ENCODE data around the gene ACBD4. TPM values are rescaled to one million over a fixed set of nuclear protein-coding genes. Genes with fewer than 3 reads are reported as not detected.

The ACBD4 gene
- total and polyA plus RNA-seq, 7 donors: 13.2 to 36.5 (median 21.2) TPM

GRCh38 chr17:45147581-45148182, 12.2 kb downstream of the ACBD4 start:
- no peaks in the 10 kb centered on the region for H3K9me3 ChIP-seq
- TF ChIP-seq POLR2AphosphoS5 (IDR thresholded peaks at IDR 0.05) (peak; percentile 75 to 86 (median 83)), EP300 (IDR thresholded peaks at IDR 0.05) (peak in 1 of 4 donors; percentile 63), POLR2A (IDR thresholded peaks at IDR 0.05) (peak in 1 of 2 donors; percentile 28)
- TF ChIP-seq, protein P1, sequence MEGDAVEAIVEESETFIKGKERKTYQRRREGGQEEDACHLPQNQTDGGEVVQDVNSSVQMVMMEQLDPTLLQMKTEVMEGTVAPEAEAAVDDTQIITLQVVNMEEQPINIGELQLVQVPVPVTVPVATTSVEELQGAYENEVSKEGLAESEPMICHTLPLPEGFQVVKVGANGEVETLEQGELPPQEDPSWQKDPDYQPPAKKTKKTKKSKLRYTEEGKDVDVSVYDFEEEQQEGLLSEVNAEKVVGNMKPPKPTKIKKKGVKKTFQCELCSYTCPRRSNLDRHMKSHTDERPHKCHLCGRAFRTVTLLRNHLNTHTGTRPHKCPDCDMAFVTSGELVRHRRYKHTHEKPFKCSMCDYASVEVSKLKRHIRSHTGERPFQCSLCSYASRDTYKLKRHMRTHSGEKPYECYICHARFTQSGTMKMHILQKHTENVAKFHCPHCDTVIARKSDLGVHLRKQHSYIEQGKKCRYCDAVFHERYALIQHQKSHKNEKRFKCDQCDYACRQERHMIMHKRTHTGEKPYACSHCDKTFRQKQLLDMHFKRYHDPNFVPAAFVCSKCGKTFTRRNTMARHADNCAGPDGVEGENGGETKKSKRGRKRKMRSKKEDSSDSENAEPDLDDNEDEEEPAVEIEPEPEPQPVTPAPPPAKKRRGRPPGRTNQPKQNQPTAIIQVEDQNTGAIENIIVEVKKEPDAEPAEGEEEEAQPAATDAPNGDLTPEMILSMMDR (IDR thresholded peaks at IDR 0.05): no peak
- peak overlapping the region; percentile 64 to 92 (median 76) for H3K4me3 ChIP-seq
- peak overlapping the region; percentile 96 to 98 (median 97) for H3K27ac ChIP-seq
- H3K4me1 ChIP-seq: peaks cover 6 to 60% (median 52%) of the 10 kb centered on the region in 4 donors
- no peaks in the 10 kb centered on the region for H3K36me3 ChIP-seq
- peak; percentile 93 for DNase-seq
- WGBS, 2 donors: 0% methylated on average over 38 of the region's 38 CpGs
- no peaks in the 10 kb centered on the region for H3K27me3 ChIP-seq
- intact Hi-C loops (cut with DNase I): loop anchor here (1.0 to 10.0 kb wide), 4 partner anchors 14 to 953 kb away; partner anchors contain the start of genes ATXN7L3, HEXIM2, MAP3K14 and PLCD3

- Histone ChIP-seq H3K9me3 (no peaks in the 10 kb centered on the region), H3K4me1 (peaks cover 6 to 59% (median 50%) of the 10 kb centered on the region in 4 donors)
Measured at GRCh38 chr17:45148183-45149036, 12.9 kb downstream of the ACBD4 start, which contains the start of gene HEXIM1. Gene HEXIM1 (plus strand): TSS chr17:45148475. CDS start chr17:45149191, 716 bp downstream.

DNA sequence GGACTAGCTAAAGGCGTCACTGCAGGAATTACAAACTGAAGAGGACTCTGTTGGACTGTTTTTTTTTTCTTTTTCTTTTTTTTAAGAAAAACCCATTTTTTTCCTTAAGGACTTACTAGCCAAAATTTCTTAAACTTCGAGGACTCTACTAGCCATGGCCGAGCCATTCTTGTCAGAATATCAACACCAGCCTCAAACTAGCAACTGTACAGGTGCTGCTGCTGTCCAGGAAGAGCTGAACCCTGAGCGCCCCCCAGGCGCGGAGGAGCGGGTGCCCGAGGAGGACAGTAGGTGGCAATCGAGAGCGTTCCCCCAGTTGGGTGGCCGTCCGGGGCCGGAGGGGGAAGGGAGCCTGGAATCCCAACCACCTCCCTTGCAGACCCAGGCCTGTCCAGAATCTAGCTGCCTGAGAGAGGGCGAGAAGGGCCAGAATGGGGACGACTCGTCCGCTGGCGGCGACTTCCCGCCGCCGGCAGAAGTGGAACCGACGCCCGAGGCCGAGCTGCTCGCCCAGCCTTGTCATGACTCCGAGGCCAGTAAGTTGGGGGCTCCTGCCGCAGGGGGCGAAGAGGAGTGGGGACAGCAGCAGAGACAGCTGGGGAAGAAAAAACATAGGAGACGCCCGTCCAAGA, 13.7 kb downstream of the ACBD4 start:
- Histone ChIP-seq H3K4me3 (peak overlapping the region; percentile 81 to 92 (median 89)), H3K27ac (peak overlapping the region; percentile 97 to 99 (median 98)), H3K36me3 (no peaks in the 10 kb centered on the region), H3K27me3 (no peaks in the 10 kb centered on the region), H3K9me3 (no peaks in the 10 kb centered on the region), H3K4me1 (peaks cover 6 to 57% (median 47%) of the 10 kb centered on the region in 4 donors)
- DNase-seq: peak; percentile 95
- TF ChIP-seq POLR2A (IDR thresholded peaks at IDR 0.05) (peak in 1 of 2 donors; percentile 57), EP300 (IDR thresholded peaks at IDR 0.05) (no peak), POLR2AphosphoS5 (IDR thresholded peaks at IDR 0.05) (peak; percentile 42 to 74 (median 54))
- TF ChIP-seq, protein P1 (IDR thresholded peaks at IDR 0.05): peak; percentile 81 to 84 (median 83)
- intact Hi-C loops (cut with DNase I): loop anchor here (1.0 to 10.0 kb wide), 4 partner anchors 16 to 954 kb away; partner anchors contain the start of genes ATXN7L3, MAP3K14 and PLCD3
- 0 to 1% methylated on average over 32 of the region's 32 CpGs for WGBS, 2 donors

More at GRCh38 chr17:45148183-45149036, 12.9 kb downstream of the ACBD4 start, which contains the start of gene HEXIM1:
- Histone ChIP-seq H3K27ac (peak within 1 kb of the TSS; percentile 97 to 99 (median 98)), H3K27me3 (no peaks in the 10 kb centered on the region), H3K36me3 (no peaks in the 10 kb centered on the region), H3K4me3 (peak within 1 kb of the TSS; percentile 81 to 92 (median 89))
- WGBS, 2 donors: 0% methylated on average over 58 of the region's 58 CpGs
- DNase-seq: peak; percentile 100
- peak; percentile 100 for TF ChIP-seq POLR2A (IDR thresholded peaks at IDR 0.05)
- TF ChIP-seq, protein P1 (IDR thresholded peaks at IDR 0.05): no peak
- peak in 1 of 4 donors; percentile 68 for TF ChIP-seq EP300 (IDR thresholded peaks at IDR 0.05)
- peak; percentile 99 to 100 (median 100) for TF ChIP-seq POLR2AphosphoS5 (IDR thresholded peaks at IDR 0.05)
- intact Hi-C loops (cut with DNase I): loop anchor here (1.0 to 10.0 kb wide), 5 partner anchors 13 to 954 kb away; partner anchors contain the start of genes ATXN7L3, HEXIM2, MAP3K14 and PLCD3
